MM.1S (cell line): ENCODE results near the gene CCDC192.
"Not testable (repeated sequence)": the region's sequence is repeated elsewhere in the genome, so short reads cannot be mapped to it uniquely, and the experiment has no call there.

Source experiments
- CTCF ChIP-seq: fragments of 300-600 bp; sonication (generic); IDR thresholded peaks from 2 replicates; pipeline ENCODE4 v1.5.1; 2016; ENCODE audit warnings: antibody characterized with exemption, low read length, mixed read lengths
- EZH2 ChIP-seq: fragments of 300-600 bp; sonication (generic); optimal IDR thresholded peaks from 2 replicates; pipeline ENCODE3; 2017; ENCODE audit warnings: low read depth, mild to moderate bottlenecking, antibody characterized with exemption, low read length, mixed read lengths
- EZH2phosphoT487 ChIP-seq: fragments of 300-600 bp; sonication (generic); IDR thresholded peaks from 2 replicates; pipeline ENCODE4 v1.6.1; 2018; ENCODE audit warnings: antibody characterized with exemption, low read length

DNA sequence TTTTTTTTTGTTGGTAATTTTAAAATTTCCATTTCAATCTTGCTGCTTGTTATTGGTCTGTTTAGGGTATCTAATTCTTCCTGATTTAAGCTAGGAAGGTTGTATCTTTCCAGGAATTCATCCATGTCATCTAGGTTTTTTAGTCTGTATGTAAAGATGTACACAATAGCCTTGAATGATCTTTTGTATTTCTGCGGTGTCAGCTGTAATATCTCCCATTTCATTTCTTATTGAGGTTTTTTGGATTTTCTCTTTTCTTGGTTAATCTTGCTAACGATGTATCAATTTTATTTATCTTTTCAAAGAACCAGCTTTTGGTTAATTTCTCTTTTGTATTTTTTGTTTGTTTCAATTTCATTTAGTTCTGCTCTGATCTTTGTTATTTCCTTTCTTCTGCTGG is 79.3 kb downstream of the CCDC192 start:
- not testable (repeated sequence) for TF ChIP-seq CTCF, EZH2, EZH2phosphoT487
